Measurements from ENCODE around the gene CACNA1D.

GRCh38 chr3:53496392-53496670 lies 1.9 kb downstream of the CACNA1D start:
- no peak for TF ChIP-seq POLR2AphosphoS5 (IDR thresholded peaks at IDR 0.05; ENCODE audit: borderline replicate concordance, low read depth, low read length)
- TF ChIP-seq FOXP2 (optimal IDR thresholded peaks at IDR 0.05; ENCODE audit: control extremely low read depth, extremely low read length, insufficient read depth) = no peak
- no peak for TF ChIP-seq EZH2 (IDR thresholded peaks at IDR 0.05)
